Cardiac septum (tissue), 1 donor: Measurements from ENCODE around the gene CNTN4. TPM values are rescaled to one million over a fixed set of nuclear protein-coding genes. Genes with fewer than 3 reads are reported as not detected.

ENCODE experiments used
- DNase-seq: peaks from one replicate; pipeline ENCODE4 v3.0.0-alpha.2; 2020; ENCODE audit warnings: low spot score
- intact Hi-C: fragments of 100-400 bp; cut with DNase I; formaldehyde crosslinking; loops from one replicate; pipeline ENCODE4 v1.14.0; 2022
- total RNA-seq: library from RNA; stranded (reverse); fragmentation: NEBNext Ultra II Directional; extraction: Animal tissue kit (Norgen Biotek cat#: 25700); gene quantifications from one replicate; pipeline ENCODE4 v1.2.1, GENCODE V29; 2021
- donor health status: DM: no; HTN: no; CAD: no.

CNTN4 gene
- total RNA-seq, 1 donor from 2014 or later = 2.8 TPM

DNA sequence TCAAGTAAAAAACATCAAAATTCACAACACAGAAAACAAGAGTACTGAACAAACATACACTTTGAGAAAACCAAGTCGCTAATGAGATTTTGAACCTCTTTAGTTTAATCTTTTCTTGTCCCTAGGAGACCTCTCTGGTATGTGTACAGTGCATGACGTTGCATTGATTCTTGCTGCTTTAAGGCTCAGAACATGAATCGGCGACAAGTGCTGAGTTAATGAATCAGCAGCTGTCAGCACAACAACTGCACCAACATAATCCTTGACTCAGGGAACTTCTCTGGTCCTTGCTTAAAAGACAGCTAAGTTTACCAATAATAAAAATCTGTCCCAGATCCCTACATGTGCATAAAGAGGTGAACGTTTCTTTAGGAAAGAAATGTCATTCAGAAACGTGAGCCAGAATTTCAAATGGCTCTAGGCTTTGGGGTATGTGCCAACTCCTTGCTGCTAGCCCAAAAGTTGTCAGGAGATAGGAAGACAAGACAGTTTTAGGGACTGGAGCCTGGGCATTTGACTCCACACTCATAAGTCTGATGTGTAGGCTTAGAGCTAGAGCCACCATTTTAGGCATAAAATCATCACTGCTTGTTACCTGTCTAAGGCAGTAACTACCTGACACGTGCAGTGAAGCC, 924.6 kb downstream of the CNTN4 start:
- intact Hi-C loops = no loop called here
- no peak for DNase-seq

DNA sequence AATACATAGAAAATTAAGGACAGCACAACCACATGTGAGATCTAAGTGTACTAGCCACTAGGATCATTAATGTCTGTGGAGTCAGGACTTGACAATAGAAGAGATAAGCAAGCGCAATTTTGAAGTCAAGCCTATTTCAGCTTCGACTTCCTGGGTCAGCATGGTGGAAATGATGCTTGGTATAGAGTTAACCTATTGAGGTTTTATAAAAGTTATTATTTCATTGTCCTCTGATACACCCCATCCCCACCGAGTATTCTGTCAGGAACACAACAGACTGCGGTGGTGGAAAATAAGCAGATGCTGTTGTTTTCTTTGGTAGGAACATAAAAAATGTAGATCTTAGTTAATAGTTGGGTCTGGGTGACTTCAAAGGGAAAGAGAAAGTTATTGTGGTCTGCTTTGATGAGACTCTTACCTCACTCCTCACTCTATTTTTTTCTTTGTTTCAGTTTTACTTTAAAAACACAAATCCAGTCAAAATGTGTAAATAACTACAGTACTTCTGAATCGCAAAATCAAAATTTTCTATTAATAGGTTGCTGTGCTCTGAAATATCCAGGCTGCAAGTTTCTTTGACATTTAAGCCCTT, 929.4 kb downstream of the CNTN4 start:
- intact Hi-C loops = no loop called here
- DNase-seq = no peak

DNA sequence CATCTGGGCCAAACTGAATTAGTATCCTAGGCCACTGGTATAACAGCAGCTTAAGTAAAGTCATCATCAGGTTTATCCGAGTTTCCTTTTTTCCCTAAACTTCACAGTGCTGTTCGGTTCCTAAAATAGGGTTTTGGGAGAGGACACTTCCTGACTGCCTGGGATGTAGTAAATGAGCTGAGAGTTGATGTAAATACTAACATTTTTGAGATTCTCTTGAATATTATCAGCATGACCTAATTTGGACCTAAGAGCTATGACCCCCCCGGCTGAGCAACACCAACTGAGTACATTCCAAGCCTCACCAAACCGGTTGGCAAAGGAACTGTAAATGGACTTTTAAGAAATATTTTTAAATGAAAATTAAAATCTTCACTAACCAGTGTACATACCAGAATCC, 932.7 kb downstream of the CNTN4 start:
- DNase-seq = no peak
- intact Hi-C loops = no loop called here

DNA sequence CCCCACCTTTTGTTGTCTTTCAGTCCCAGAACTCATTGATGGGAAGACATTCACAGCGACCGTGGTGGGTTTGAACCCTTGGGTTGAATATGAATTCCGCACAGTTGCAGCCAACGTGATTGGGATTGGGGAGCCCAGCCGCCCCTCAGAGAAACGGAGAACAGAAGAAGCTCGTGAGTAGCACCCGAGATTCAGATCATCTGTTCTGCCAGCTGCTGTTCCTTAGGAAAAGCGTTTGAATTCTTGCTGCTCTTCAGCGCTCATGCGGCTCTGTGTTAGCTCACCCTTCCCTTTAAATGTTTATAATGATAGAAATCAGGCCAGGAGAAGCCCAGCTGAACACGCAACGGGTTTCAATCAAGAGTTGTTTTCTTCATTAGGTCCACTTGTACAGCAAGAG, 938.5 kb downstream of the CNTN4 start:
- intact Hi-C loops = no loop called here
- DNase-seq = no peak

DNA sequence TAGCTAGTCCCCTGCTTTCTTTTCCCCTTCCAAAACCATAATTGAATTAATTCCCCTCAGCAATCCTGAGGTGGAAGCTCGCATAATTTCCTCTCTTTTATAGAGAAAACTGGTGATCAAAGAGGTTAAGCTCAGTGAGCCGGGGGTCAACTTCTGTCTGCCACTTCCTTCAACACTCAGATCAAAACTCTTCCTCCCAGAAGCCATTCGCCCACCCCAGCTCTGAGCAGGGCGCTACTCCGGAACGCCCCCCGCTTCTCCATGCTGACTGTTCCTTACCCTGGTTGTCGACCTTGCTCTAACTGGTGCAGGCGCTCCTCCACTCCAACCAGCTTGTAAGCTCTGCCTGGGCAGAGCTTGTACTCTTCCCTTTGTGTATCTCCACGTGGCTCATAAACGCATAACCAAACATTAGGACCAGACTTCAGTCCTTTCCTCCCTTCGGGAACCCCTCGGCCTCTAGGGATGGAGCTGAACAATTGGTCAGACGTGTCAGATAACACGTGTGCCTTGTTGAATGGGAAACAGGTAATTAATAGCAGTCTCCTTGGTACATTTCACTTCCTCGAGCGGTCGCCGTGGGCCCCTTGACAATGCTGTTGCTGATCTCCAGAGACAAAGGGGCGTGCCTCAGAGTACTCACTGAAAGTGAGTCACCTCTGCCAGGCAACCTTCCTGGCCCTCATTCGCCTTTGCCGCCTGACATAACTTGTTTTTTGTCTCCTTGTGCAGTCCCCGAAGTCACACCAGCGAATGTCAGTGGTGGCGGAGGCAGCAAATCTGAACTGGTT, 939.7 kb downstream of the CNTN4 start:
- intact Hi-C loops = loop anchor here (2.0 kb wide), 1 partner anchor 134 kb away; no protein-coding TSS in a partner anchor

DNA sequence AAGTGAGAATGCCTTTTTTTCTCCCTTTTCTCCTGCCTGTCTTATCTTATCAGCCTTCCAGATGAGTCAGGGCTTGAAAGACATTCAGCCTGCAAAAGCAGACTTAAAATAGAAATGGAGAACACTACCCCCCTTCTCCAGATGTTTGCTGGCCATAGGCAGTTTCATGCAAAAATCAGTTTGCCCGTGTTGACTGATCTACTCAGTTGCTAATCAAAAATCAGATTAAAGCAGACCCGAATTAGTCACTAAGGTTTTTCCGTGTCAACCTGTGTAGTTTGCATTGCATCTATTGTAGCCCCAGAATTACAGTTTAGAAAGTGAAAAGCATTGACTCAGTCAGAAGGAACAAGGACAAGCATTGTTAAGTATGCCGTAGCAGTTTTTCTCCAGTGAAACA, 955.3 kb downstream of the CNTN4 start:
- no peak for DNase-seq
- intact Hi-C loops = no loop called here

More for the DNA sequence above, 939.7 kb downstream of the CNTN4 start:
- no peak for DNase-seq

DNA sequence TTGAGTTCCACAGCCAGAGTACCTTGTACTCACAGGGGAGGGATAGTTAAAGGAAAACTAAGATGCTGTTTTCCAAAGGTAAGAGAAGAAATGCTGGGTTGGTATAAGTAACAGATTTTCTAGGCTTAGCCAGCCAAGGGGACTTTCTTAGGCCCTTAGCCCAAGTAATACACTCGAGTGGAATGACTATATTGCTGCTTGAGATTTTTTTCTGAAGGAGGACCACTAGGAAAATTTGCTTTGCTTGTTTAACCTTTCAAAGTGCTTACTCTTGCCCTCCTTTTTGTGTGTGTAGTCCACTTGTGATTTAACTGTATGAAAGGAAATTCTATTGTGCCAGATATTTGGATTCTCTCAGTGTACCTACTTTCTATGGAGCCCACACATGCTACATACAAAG, 961.0 kb downstream of the CNTN4 start:
- no peak for DNase-seq
- intact Hi-C loops = no loop called here

DNA sequence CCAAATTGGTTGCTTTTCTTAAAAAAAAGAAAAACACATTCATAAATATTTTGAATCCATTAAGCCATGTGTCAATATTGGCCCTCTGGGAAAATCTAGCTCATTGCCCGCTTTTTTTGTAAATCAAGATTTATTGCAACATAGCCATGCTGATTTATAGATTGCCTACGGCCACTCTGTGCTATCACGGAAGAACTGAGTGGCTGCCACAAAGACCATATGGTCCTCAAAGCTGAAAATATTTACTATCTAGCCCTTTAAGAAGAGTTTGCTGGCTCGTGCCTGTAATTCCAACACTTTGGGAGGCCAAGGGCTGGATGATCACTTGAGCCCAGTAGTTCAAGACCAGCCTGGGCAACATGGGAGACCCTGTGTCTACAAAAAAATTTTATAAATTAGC, 965.6 kb downstream of the CNTN4 start:
- intact Hi-C loops = no loop called here
- DNase-seq = no peak

DNA sequence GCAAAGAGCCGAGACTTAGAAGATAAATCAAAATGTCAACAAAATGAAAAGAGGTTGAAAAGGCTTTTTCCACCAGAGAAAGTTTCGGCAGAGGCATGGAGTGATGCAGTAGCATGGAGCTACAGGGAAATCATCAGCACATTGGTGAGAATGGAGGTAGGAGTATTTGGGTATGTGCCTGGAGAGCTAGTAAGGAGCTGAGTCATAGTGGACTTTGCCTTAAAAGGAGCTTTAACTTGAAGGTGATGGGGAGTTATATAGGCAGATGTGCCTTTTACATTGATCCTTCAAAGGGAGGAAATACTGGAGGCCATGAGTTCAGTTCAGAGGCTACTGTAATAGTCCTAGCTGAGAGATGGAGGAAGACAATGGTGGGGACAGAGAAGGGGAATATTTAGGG, 967.2 kb downstream of the CNTN4 start:
- DNase-seq = no peak
- intact Hi-C loops = no loop called here

DNA sequence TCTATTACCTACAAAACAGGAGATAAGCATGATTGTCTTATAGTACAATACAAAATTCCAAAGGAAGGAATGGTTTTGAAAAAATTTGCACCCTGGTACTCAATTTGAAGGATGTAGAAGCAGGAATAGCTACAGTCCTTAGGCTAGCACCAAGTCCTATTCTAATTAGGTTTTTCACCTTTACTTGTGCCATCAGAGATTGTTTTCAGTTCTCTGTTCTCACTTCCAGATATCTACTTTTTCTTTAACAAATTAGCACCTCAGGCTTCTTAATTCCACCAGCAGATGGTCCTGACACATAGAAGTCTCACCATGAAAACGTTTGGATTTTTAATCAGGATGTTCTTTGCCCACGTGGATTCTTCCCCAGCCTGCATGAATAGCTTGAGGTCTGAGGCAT, 967.7 kb downstream of the CNTN4 start:
- intact Hi-C loops = no loop called here
- DNase-seq = no peak

DNA sequence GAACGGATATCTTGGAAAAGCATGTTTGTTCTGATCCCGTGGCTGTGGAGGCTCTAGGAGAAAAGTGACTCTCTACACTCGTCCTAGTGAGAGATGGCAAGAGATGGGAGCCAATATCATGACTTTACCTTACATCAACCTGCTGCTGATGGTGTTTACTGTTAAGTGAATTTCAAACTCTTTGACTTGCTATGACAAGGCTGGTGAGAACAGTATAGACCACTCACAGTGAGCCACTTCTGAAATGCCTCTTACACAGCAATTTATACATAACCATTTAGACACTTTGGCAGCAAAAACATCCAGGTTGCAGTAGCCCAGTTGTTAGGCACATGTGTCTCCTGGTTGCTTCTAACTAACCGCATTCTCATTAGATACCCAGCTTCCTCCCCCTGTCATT, 968.2 kb downstream of the CNTN4 start:
- DNase-seq = no peak
- intact Hi-C loops = no loop called here

DNA sequence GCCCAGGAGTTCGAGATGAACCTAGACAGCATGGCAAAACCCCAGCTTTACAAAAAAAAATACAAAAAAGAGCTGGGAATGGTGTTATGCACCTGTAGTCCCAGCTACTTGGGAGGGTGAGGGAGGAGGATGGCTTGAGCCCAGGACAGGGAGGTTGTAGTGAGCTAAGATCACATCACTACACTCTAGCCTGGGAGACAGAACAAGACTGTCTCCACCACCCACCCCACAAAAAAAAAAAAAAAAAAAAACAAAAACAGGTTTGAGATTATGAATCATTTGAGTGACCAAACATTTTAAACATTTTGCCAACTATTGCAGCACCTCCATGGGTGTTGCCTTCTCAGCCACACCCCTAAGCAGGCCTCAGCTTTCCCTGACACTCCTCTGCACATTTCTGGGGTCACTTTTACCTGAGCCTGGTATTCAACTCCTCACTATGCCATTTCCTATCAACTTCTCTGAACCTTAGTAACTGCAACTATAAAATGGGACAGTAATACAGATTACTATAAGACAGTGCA, 969.8 kb downstream of the CNTN4 start:
- no peak for DNase-seq
- intact Hi-C loops = no loop called here

DNA sequence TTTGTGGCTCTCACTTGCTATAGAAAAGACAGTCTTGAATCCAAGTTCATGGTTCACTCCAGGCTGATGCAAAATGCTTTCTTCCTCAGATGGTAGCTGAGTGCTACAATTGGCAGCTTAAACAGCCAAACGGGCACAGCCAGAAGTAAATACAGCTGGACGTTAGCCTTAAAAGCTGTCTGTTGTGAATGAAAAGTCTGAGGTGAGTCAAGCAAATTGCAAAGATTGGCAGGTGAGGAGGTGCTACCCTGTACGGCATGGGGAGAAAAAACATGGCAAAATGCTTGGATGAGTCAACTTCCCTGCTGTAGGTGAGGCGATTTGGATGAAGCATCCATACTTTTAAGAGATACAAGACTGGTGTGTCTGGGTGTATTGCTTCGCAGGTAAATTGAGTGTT, 971.1 kb downstream of the CNTN4 start:
- intact Hi-C loops = no loop called here
- DNase-seq = no peak

DNA sequence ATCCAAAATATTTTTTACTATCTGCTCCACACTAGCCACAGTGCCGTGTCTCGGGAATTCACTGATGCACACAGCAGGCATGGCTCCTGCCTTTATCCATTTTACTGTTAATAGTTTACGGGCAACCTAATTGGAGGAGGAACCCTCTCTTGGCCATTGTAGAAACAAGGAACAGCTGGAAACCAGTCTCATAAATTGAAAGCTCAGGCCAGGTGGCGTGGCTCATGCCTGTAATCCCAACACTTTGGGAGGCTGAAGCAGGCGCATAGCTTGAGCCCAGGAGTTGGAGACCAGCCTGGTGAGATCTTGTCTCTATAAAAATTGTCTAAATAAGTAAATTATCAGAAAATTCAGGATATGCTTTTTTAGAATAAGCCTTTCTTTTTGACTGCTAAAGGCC, 972.5 kb downstream of the CNTN4 start:
- intact Hi-C loops = no loop called here

DNA sequence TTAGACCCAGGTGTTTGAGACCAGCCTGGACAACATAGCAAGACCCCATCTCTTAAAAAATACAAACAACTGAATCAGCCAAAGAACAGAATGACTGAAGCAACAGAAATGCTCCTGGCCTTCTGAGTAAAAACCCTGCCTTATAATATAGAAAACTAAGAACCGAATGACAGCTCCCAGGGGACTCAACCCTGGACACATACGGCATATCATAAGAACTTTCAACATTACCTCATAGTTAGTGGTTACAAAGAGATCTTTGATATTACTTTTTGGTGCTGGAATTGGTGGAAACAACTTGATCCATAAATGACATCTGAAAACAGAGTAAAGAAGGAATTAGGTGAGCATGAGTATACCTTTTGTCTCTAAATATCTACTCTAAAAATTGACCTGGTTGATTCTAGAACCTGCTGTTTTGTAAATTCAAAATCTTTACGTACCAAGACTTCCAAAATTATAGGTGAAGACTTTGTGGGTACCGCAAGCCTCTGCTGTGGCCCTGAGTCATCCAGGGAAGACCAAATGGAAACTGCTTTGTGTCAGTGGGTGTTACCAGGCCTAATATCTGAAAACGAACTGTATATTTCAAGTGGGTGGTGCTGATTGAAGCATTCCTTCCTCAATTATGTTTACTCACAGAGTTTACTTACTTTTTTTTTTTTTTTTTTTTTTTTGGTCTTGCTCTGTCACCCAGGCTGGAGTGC, 976.0 kb downstream of the CNTN4 start:
- DNase-seq = no peak
- intact Hi-C loops = no loop called here

More for the DNA sequence above, 972.5 kb downstream of the CNTN4 start:
- DNase-seq = no peak

DNA sequence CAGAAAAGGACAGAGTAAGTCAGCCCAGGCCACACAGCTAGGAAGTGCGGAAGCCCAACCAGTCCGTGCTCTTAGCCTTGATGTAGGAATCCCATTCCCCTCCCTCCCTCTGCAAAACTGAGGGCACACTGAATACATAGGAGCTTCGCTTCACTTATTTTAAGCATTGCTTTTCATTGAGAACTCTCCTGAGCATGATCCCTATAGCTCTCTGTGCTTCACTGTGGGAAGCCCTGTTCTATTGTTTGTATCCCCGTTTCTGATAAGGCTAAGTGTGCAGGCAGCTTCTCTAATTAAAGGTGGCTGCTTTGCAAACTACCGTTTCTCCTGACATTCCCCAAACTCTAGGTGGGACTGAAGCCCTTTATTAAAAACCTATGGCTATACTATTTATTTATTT, 981.6 kb downstream of the CNTN4 start:
- no peak for DNase-seq
- intact Hi-C loops = no loop called here

DNA sequence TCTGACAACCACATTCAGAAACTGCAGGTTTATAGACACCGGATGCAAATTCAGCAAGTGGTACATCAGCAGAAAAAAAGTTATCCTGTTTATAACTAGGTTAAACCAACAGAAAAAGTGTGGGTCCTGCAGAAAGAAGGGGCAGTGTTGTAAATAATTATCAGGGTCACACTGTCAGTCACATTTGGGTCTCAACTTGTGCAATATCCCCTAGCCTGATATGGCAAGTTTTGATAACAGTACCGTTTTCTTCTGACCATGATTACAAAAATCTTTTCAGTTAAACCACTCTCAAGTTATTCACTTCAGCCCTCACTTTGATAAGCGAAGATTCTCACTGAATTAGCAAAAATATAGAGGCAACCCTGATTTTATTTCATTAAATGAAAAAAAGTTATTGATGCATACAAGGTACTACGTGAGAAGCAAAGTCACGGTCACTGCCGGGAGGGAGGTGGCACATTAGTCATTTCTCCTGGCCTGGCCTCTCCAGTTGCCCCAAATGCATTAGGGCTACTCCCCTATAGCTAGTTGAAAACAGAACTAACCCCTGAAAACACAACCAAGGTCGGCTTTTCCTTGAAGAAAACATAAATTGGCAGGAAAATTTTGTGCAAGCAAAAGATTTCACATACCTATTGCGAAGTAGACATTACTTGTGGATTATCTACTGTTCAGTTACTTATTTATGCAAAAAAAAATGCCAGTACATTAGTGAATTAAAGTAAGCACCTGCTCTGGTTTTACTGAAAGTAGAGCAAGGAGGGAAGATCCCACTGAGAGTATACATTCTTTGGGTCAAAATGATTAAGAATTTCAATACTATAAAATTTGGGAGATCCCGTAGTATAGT, 982.9 kb downstream of the CNTN4 start:
- DNase-seq = no peak
- intact Hi-C loops = no loop called here

DNA sequence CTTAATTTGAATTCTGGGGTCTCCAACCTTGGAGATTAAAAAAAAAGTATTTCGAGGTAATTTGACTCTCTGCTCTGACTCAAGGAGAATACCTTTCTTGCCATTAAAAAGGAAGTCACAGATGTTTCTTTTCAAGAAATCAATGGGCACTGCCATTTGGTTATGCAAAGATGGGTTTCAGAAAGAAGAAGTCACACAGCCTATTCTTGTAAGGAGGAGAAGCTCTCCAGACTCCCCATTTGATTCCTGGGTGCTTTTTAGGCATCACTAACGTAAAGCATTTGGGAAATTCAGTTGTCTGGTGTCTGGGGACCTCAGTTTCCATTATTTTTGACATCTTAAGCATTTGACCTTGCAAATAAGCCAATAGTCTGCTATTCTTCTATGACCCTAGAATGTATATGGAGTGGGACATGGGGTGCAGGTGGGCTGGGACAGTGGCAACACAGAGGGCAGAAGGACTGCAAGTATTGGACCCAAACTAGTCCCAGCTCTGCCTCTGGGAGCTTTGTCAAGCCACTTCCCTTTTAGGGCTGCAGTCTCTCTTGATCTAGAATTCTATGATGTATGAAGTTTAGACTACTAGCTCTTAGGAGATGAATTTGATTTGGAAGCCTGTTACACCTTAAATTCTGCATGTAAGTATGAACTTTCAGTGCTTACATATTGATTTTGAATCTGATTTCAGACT, 983.7 kb downstream of the CNTN4 start:
- DNase-seq = no peak
- intact Hi-C loops = no loop called here

DNA sequence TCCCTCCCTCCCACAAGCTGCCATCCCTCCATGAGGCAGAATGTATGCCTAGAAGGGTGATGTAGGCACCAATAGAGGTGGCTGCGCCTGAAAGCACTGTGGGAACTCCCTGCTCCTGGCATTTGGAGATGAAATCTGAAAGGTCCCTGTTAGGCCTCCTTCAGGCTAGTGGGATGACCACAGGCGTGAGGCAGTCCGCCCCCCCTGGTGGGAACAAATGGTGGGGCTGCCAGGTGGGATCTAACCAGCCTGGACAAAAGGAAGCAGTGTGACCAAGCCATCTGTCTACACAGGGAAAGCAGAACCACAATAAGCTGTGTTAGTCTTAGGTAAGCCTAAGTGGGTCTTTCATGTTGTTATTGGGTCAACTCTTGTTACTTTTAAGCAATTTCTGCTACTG, 986.2 kb downstream of the CNTN4 start:
- intact Hi-C loops = no loop called here
- DNase-seq = no peak
